ENCODE results near the gene CACNA2D3. TPM values are rescaled to one million over a fixed set of nuclear protein-coding genes. Genes with fewer than 3 reads are reported as not detected.

CACNA2D3 gene
- polyA plus RNA-seq, 3 donors = 8.3 to 21.5 (median 10.4) TPM

- no peak overlapping the region for H3K27ac ChIP-seq (ENCODE audit: low read depth in 1 of 2, low read length in 2 of 2)
- H3K9ac ChIP-seq (ENCODE audit: insufficient read depth, low read length, poor library complexity, severe bottlenecking) = no peak overlapping the region
- Mint-ChIP-seq H3K27ac (no peak overlapping the region), H3K36me3 (no peaks in the 10 kb centered on the region), H3K4me3 (no peak overlapping the region), H3K27me3 (ENCODE audit: low read depth in 3 of 3) (peaks cover 2 to 8% (median 4%) of the 10 kb centered on the region in 3 donors), H3K4me1 (no peaks in the 10 kb centered on the region), H3K9me3 (peaks cover 0 to 5% (median 0%) of the 10 kb centered on the region in 7 donors)
- no peak for DNase-seq
- no peaks in the 10 kb centered on the region for H4K20me1 ChIP-seq (ENCODE audit: insufficient read depth, low read length)
- H3K27me3 ChIP-seq (ENCODE audit: control insufficient read depth in 2 of 2, insufficient read depth in 2 of 2, low read length in 2 of 2) = no peaks in the 10 kb centered on the region
- H3K4me2 ChIP-seq (replicated peaks; ENCODE audit: extremely low read depth, low read length, poor library complexity, severe bottlenecking) = no peak overlapping the region
- no peaks in the 10 kb centered on the region for H3K79me2 ChIP-seq (ENCODE audit: insufficient read depth, low read length)
- intact Hi-C loops (cut with micrococcal nuclease) = no loop called here
- no peaks in the 10 kb centered on the region for H3K36me3 ChIP-seq (replicated peaks in 1 of 2; ENCODE audit: control insufficient read depth in 1 of 2, insufficient read depth in 2 of 2, low read length in 2 of 2)
- WGBS (ENCODE audit: insufficient coverage) = no CpG with 5 or more reads among the region's 2 CpGs
- no peak overlapping the region for H2AFZ ChIP-seq (ENCODE audit: insufficient read depth, low read depth, low read length, poor library complexity, severe bottlenecking)
- no peaks in the 10 kb centered on the region for H3K4me1 ChIP-seq (ENCODE audit: control insufficient read depth in 1 of 2, insufficient read depth in 2 of 2, low read length in 2 of 2)
- H3K9me3 ChIP-seq (replicated peaks in 1 of 2; ENCODE audit: control insufficient read depth in 1 of 2, insufficient read depth in 1 of 2, low read length in 2 of 2) = no peaks in the 10 kb centered on the region
- TF ChIP-seq CTCF (IDR thresholded peaks at IDR 0.05) = no peak
- H3K4me3 ChIP-seq (replicated peaks in 1 of 3; ENCODE audit: low read depth in 2 of 3, low read length in 3 of 3) = no peak overlapping the region
Observed at GRCh38 chr3:54347933-54348332, 225.6 kb downstream of the CACNA2D3 start.

GRCh38 chr3:54349231-54349652, 226.9 kb downstream of the CACNA2D3 start:
- no peak overlapping the region for H3K27ac Mint-ChIP-seq
- intact Hi-C loops (cut with micrococcal nuclease) = no loop called here
- peaks cover 2 to 6% (median 2%) of the 10 kb centered on the region in 3 donors for H3K27me3 Mint-ChIP-seq (ENCODE audit: low read depth in 3 of 3)
- Histone ChIP-seq H3K4me1 (ENCODE audit: control insufficient read depth in 1 of 2, insufficient read depth in 2 of 2, low read length in 2 of 2) (no peaks in the 10 kb centered on the region), H3K9ac (ENCODE audit: insufficient read depth, low read length, poor library complexity, severe bottlenecking) (no peak overlapping the region), H3K27me3 (ENCODE audit: control insufficient read depth in 2 of 2, insufficient read depth in 2 of 2, low read length in 2 of 2) (no peaks in the 10 kb centered on the region), H2AFZ (ENCODE audit: insufficient read depth, low read depth, low read length, poor library complexity, severe bottlenecking) (no peak overlapping the region), H3K4me3 (replicated peaks in 1 of 3; ENCODE audit: low read depth in 2 of 3, low read length in 3 of 3) (no peak overlapping the region), H3K79me2 (ENCODE audit: insufficient read depth, low read length) (no peaks in the 10 kb centered on the region), H4K20me1 (ENCODE audit: insufficient read depth, low read length) (no peaks in the 10 kb centered on the region), H3K27ac (ENCODE audit: low read depth in 1 of 2, low read length in 2 of 2) (no peak overlapping the region), H3K4me2 (replicated peaks; ENCODE audit: extremely low read depth, low read length, poor library complexity, severe bottlenecking) (no peak overlapping the region), H3K9me3 (replicated peaks in 1 of 2; ENCODE audit: control insufficient read depth in 1 of 2, insufficient read depth in 1 of 2, low read length in 2 of 2) (no peaks in the 10 kb centered on the region), H3K36me3 (replicated peaks in 1 of 2; ENCODE audit: control insufficient read depth in 1 of 2, insufficient read depth in 2 of 2, low read length in 2 of 2) (no peaks in the 10 kb centered on the region)
- WGBS (ENCODE audit: insufficient coverage) = 75% methylated on average over 4 of the region's 4 CpGs
- H3K36me3 Mint-ChIP-seq = no peaks in the 10 kb centered on the region
- no peak for TF ChIP-seq CTCF (IDR thresholded peaks at IDR 0.05)
- H3K4me1 Mint-ChIP-seq = no peaks in the 10 kb centered on the region
- H3K4me3 Mint-ChIP-seq = no peak overlapping the region
- no peak for DNase-seq
- peaks cover 0 to 2% (median 0%) of the 10 kb centered on the region in 7 donors for H3K9me3 Mint-ChIP-seq

All from CD14-positive monocyte (primary cell).